T-helper 2 cell treated with Interferon-gamma antibody and Interleukin-4, amounts not matched to agents 5 μg/mL and 100 μg/mL, for 36 hours (primary cell): ENCODE measurements around the gene MRGPRD.
"Not testable (repeated sequence)": the region's sequence is repeated elsewhere in the genome, so short reads cannot be mapped to it uniquely, and the experiment has no call there.

Source experiments
- DNase-seq: peaks from one replicate; pipeline ENCODE4 v3.0.0; 2021; ENCODE audit warnings: low spot score
- H3K27ac Mint-ChIP-seq: one replicate; pipeline ENCODE4 v1.8.0; 2021; ENCODE audit warnings: mild to moderate bottlenecking, mixed read lengths
- H3K27me3 Mint-ChIP-seq: one replicate; pipeline ENCODE4 v1.8.0; 2021; ENCODE audit warnings: low read depth, mixed read lengths
- H3K36me3 Mint-ChIP-seq: one replicate; pipeline ENCODE4 v1.8.0; 2021; ENCODE audit warnings: low read depth, mixed read lengths
- H3K4me1 Mint-ChIP-seq: one replicate; pipeline ENCODE4 v1.8.0; 2021; ENCODE audit warnings: low read depth, mixed read lengths
- H3K4me3 Mint-ChIP-seq: one replicate; pipeline ENCODE4 v1.8.0; 2022; ENCODE audit warnings: mild to moderate bottlenecking, moderate library complexity, mixed read lengths
- H3K9me3 Mint-ChIP-seq: one replicate; pipeline ENCODE4 v1.8.0; 2021; ENCODE audit warnings: mixed read lengths

The MRGPRD gene

DNA sequence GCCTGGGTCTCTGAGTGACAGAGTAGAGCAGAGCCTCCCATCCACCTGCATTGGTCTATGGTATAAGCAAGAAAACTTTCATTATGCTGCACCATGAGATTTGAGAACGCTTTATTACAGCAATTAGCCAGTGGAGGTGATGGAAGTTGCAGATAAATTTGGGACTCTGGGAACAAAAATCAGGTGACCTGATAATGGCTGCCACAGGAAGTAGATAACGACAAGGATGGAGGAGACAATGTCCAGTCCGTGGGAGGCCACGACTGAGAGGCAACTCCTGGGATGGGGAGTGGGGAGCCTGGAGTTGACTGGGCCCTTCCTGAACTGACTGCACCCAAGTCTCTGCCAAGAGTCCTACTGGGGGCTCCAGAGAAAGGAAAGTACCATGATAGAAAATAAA is 4.7 kb downstream of the MRGPRD start:
- DNase-seq: no peak
- Mint-ChIP-seq H3K4me1 (peaks cover 2% of the 10 kb centered on the region), H3K4me3 (no peak overlapping the region), H3K36me3 (peaks cover 3% of the 10 kb centered on the region), H3K9me3 (no peaks in the 10 kb centered on the region), H3K27me3 (peaks cover 7% of the 10 kb centered on the region), H3K27ac (no peak overlapping the region)

DNA sequence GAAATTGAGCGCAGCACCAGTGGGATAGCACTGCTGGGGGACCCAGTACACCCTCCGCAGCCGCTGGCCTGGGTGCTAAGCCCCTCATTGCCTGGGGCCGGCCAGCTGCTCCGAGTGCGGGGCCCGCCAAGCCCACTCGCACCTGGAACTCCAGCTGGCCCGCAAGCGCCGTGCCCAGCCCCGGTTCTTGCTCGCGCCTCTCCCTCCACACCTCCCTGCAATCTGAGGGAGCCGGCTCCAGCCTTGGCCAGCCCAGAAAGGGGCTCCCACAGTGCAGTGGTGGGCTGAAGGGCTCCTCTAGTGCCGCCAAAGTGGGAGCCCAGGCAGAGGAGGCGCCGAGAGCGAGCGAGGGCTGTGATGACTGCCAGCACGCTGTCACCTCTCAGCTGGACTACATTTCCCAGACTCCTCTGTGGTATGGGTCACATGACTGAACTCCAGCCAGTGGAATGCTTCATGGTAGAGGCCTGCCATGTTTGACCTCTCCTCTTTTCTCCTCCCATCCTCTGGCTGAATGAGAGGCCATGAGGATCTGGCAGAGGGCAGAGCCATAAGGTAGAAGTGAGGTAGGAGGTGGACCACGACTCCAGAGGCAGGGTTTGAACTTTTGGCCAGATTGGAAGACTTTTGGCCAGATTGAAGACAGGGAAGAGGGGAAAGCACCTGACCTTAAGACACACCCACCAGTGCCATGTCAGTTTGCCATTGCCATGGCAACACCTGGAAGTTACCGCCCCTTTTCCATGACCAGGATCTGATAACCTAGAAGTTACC is 6.2 kb downstream of the MRGPRD start:
- Mint-ChIP-seq H3K4me3 (no peak overlapping the region), H3K27me3 (peaks cover 7% of the 10 kb centered on the region), H3K36me3 (peaks cover 3% of the 10 kb centered on the region), H3K9me3 (no peaks in the 10 kb centered on the region), H3K4me1 (peaks cover 2% of the 10 kb centered on the region), H3K27ac (peak overlapping the region; percentile 88)
- DNase-seq: no peak

DNA sequence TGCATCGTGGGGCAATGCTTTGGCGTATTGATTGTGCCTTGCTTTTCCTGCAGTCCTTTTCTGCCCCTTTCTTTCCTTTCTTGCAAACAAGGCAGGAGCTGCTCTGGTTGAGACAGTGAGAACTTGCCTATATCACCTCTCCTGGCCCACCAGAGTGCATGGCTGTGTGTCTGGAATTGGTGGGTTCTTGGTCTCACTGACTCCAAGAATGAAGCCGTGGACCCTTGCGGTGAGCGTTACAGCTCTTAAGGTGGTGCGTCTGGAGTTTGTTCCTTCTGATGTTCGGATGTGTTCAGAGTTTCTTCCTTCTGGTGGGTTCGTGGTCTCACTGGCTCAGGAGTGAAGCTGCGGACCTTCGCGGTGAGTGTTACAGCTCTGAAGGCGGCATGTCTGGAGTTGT is 7.1 kb downstream of the MRGPRD start:
- H3K27me3 Mint-ChIP-seq, H3K4me3 Mint-ChIP-seq, H3K36me3 Mint-ChIP-seq, DNase-seq, H3K27ac Mint-ChIP-seq, H3K9me3 Mint-ChIP-seq, H3K4me1 Mint-ChIP-seq: not testable (repeated sequence)

DNA sequence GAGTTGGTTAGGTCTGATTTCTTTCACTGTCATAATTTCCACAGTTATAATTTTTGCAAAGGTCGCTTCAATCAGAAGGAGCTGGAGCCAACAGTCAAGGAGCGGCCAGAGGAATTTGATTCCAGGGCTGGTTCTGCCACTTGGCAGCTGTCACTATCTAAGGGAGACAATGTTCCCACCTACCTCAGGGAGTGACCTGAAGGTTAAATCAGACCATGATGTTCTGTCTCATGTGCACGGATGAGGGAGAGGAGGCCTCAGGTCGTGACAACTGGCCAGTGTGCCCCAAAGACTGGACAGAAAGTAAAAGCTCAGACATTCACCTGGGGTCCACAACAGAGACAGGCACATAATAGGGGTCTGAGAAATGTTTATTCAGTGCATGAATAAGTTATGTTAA is 7.6 kb downstream of the MRGPRD start:
- H3K27ac Mint-ChIP-seq: no peak overlapping the region
- H3K4me3 Mint-ChIP-seq: no peak overlapping the region
- peaks cover 2% of the 10 kb centered on the region for H3K4me1 Mint-ChIP-seq
- H3K9me3 Mint-ChIP-seq: no peaks in the 10 kb centered on the region
- H3K36me3 Mint-ChIP-seq: peaks cover 3% of the 10 kb centered on the region
- H3K27me3 Mint-ChIP-seq: peaks cover 7% of the 10 kb centered on the region
- DNase-seq: no peak

DNA sequence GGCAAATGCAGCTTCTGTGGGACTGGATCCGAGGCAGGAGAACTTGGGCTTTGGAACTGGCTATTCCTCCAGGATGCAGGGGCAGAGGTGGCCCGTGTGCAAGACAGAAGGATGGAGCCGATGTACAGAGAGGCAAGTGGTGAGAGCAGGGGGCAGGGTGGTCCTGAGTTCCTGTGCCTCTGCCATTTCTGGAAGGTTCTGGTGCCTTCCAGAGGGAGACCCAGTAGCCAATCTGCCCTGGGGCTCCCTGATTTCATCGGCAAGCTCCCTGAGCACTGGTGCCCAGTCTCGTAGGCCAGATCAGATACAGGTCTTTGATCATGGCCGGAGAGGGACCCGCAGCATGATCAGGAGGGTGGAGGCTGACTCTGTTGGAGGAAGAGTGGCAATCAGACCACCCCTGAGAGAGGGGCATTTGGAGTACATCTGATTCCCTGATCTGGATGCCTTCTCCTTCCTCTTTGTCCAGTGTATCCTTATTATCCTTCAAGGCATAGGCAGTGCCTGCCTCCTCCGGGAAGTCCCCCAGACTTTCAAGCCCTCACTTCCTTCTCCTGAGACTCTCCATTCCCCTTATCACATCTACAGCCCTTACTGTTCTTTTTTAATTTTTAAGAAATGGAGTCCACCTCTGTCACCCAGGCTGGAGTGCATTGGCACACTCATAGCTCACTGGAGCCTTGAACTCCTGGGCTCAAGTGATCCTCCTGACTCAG is 9.7 kb downstream of the MRGPRD start:
- Mint-ChIP-seq H3K4me1 (peaks cover 11% of the 10 kb centered on the region), H3K27me3 (peaks cover 3% of the 10 kb centered on the region)
- no peak for DNase-seq

DNA sequence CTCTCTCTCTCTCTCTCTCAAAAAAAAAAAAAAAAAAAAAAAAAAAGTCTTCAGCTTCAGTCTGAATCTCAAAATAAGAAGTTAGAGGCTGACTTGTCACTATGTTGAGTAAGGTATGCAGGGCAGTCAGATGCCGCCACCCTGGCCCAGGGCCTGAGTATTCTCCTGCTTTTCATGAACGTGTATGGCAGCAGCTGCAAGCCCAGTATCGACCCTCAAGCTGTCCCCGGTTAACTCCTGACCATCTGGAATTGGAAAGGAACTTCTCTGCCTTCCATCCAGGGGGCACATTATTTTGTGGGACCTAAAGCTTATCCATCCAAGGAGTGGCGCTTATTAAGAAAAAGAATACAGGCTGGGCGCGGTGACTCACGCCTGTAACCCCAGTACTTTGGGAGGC is 11.4 kb downstream of the MRGPRD start:
- no peak for DNase-seq
- H3K4me1 Mint-ChIP-seq: peaks cover 23% of the 10 kb centered on the region
- no peaks in the 10 kb centered on the region for H3K9me3 Mint-ChIP-seq
- H3K36me3 Mint-ChIP-seq: peaks cover 3% of the 10 kb centered on the region
- H3K4me3 Mint-ChIP-seq: no peak overlapping the region
- H3K27me3 Mint-ChIP-seq: peaks cover 3% of the 10 kb centered on the region
- H3K27ac Mint-ChIP-seq: no peak overlapping the region

More for the DNA sequence above, 9.7 kb downstream of the MRGPRD start:
- no peak overlapping the region for H3K27ac Mint-ChIP-seq
- H3K36me3 Mint-ChIP-seq: peaks cover 3% of the 10 kb centered on the region
- no peaks in the 10 kb centered on the region for H3K9me3 Mint-ChIP-seq
- no peak overlapping the region for H3K4me3 Mint-ChIP-seq

DNA sequence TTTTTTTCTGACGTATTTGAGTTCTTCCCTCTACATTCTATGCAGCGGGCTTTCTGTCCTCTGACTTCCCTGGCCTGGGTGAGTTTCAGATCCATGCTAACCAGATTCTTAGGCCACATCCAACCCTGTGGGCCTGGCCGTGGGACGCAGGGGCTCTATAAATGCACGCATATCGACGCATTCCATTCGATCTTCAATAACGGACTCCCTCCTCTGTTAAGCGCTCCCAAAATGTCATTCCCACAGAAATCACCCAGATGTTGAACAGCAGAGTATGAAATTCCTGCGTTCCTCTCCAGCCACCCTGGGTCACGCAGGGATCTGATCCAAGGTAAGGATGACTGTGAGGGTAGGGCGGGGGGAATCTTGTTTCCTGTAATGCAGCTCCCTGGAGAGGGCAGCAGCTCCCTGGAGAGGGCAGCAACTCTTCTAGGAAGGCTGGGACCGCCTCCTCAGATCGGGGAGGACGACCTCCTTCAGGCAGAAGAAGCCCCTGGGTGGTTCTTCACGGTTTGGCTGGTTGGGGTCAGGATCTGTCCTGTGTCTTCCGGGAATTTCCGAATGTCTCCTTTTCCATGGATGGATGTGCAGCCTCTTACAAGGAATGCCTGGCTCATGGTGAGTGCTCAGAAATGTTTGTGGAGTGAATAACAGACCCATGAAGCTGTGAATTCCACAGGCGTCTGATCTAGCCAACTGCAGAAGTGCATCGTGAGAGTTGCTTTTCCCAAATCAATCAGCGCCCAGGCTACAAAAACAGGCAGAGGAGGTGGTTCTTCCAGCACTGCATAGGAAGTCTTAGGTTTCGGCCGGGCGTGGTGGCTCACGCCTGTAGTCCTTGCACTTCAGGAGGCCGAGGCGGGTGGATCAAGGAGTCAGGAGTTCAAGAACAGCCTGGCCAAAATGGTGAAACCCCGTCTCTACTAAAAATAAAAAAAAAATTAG is 12.2 kb downstream of the MRGPRD start:
- no peaks in the 10 kb centered on the region for H3K9me3 Mint-ChIP-seq
- H3K4me3 Mint-ChIP-seq: no peak overlapping the region
- peaks cover 6% of the 10 kb centered on the region for H3K36me3 Mint-ChIP-seq

DNA sequence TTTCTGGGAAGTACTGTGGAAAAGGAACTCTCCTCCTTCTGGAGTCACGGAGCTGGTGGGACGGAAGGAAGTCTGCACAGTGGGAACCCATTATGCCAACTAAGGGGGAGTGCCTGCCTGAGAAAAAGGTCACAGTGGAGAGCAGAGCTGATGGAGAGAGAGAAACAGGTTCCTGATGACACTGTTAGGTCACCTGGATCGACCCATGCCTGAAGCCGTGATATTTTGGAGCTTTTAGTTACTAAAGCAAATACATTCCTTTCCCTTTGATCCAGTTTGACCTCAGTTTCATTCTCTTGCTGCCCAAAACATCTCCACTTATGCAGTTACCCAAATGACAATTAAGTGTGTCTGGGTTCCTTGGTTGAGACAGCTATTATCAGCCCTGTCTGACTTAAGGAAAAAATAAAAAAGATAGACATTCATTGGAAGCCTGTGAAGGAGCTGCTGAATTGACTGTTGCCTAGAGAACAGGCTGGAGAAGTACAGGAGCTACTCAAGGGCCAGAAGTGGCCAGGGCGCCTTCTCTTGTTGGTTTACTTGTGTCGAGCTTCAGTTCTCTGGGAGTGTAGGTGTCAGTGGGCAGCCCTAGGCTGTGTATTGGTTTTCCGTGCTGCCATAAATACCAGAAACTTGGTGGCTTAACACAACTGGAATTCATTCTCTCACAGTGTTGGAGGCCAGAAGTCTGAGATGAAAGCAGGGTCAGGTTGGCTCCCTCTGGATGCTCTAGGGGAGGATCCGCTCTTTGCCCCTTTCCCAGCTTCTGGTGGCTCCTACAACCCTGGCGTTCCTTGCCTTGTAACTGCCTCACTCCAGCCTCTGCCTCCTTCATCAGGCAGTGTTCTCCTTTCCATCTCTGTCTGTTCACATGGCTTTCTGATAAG is 13.6 kb downstream of the MRGPRD start:
- DNase-seq: no peak
- H3K27ac Mint-ChIP-seq: no peak overlapping the region
- peaks cover 11% of the 10 kb centered on the region for H3K36me3 Mint-ChIP-seq
- peaks cover 3% of the 10 kb centered on the region for H3K27me3 Mint-ChIP-seq
- no peak overlapping the region for H3K4me3 Mint-ChIP-seq
- H3K4me1 Mint-ChIP-seq: peaks cover 33% of the 10 kb centered on the region
- no peaks in the 10 kb centered on the region for H3K9me3 Mint-ChIP-seq

More for the DNA sequence above, 12.2 kb downstream of the MRGPRD start:
- Mint-ChIP-seq H3K27ac (no peak overlapping the region), H3K4me1 (peaks cover 26% of the 10 kb centered on the region), H3K27me3 (peaks cover 3% of the 10 kb centered on the region)
- no peak for DNase-seq

DNA sequence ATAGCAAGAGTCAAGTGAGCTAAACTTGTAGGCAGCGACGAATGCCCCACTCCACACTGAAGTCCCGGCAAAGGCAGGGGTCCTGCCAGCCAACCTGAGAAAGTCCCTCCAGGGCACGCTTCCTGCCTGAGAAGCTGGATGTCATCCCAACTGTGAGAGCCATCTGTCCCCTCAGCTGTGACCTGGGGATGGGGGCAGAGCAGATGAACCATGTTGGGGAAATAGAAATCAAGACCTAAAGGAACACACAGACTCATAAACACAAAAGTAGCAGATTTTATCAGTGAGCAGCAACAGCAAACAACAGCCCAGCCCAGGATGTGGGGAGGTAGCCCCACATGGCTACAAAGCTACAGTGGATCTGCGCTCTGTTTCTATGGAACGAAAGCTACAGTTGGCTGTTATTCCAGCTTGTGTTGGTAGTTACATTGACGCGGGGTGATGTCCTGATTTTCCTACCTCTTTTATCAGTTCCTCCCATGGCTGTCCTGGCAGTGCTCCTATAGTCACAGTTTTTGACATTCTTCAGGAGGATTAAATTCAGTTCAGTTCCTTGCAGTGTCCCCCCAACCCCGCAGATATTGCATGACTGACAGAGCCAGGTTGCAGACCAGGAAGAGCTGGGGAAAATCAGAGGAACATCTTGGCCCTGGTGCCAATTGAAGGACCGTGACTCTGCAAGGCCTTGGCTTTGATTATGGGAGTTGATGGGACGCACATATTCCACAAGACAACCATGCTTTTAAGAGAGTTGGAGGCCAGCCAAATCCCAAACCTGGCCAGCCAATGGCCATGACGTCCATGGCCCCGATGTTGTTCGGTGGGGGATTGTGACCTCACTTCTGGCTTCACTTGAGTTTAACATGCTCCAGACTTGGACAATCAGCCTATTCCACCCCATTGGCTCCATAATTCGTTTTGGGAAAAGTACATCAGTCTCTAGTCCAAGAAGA is 14.6 kb downstream of the MRGPRD start:
- Mint-ChIP-seq H3K36me3 (peaks cover 11% of the 10 kb centered on the region), H3K9me3 (no peaks in the 10 kb centered on the region), H3K4me1 (peaks cover 33% of the 10 kb centered on the region), H3K27me3 (no peaks in the 10 kb centered on the region), H3K27ac (peak overlapping the region; percentile 88), H3K4me3 (peak overlapping the region; percentile 70)
- DNase-seq: no peak

DNA sequence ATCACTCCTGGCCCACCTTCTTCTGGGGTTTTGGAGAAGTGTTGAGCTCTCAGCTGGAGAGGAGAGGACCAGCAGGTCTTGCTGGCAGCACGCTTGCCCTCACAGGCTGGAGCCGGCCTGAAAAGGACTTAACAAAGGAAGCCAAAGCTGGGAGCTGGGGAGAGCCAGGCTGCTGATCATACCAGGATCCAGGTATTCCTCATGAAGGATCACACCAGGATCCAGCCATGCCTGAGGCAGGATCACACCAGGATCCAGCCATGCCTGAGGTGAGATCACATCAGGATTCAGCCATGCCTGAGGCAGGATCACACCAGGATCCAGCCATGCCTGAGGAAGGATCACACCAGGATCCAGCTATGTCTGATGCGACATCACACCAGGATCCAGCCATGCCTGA is 17.0 kb downstream of the MRGPRD start:
- H3K4me1 Mint-ChIP-seq: peaks cover 33% of the 10 kb centered on the region
- no peak for DNase-seq
- peak overlapping the region; percentile 82 for H3K27ac Mint-ChIP-seq
- no peaks in the 10 kb centered on the region for H3K27me3 Mint-ChIP-seq
- no peaks in the 10 kb centered on the region for H3K9me3 Mint-ChIP-seq
- peak overlapping the region; percentile 26 for H3K4me3 Mint-ChIP-seq
- peaks cover 11% of the 10 kb centered on the region for H3K36me3 Mint-ChIP-seq

DNA sequence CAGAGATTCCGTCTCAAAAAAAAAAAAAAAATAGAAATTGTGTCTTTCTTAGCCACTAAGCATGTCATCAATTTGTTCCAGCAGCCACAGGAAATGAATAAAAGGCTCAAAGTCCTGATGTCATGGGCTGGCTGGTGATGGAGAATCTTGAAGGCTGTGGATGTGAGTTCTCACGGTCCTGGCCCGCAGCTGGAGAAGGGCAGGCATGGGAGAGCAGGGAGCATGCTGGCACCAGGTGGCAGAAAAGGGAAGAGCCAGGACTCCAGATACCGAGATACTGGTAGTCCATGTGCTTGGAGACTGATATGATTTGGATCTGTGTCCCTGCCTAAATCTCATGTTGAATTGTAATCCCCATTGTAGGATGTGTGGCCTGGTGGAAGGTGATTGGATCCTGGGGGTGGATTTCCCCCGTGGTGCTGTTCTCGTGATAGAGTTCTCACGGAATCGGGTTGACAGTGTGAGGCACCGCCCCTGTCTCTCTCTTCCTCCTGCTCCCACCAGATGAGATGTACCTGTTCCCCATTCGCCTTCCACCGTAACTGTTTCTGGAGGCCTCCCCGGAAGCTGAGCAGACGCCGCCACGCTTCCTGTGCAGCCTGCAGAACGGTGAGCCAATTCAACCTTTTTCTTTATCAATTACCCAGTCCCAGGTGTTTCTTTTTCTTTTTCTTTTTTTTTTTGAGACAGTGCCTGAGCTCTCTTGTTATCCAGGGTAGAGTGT is 18.1 kb downstream of the MRGPRD start:
- Mint-ChIP-seq H3K36me3 (peaks cover 11% of the 10 kb centered on the region), H3K27me3 (no peaks in the 10 kb centered on the region), H3K9me3 (no peaks in the 10 kb centered on the region), H3K27ac (peak overlapping the region; percentile 82), H3K4me1 (peaks cover 33% of the 10 kb centered on the region), H3K4me3 (peak overlapping the region; percentile 69)
- no peak for DNase-seq

DNA sequence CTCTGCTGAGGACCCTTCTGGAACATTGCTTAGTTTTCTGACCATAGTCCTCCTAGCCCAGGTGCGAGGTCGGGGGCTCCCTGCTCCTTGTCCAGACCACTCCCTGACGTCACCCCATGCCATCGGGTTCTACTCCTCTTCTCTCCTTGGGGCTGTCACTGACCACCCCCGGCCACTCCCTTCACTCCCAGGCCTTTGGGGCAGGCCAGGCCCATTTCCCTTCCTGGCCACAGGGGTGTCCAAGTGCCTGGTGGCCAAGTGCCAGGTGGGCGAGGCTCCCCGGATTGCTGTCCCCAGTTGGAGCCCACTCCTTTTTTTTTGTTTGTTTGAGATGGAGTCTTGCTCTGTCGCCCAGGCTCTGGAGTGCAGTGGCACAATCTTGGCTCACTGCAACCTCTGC is 19.5 kb downstream of the MRGPRD start:
- no peaks in the 10 kb centered on the region for H3K27me3 Mint-ChIP-seq
- no peak overlapping the region for H3K4me3 Mint-ChIP-seq
- peaks cover 11% of the 10 kb centered on the region for H3K36me3 Mint-ChIP-seq
- no peaks in the 10 kb centered on the region for H3K9me3 Mint-ChIP-seq
- DNase-seq: no peak
- peaks cover 25% of the 10 kb centered on the region for H3K4me1 Mint-ChIP-seq
- no peak overlapping the region for H3K27ac Mint-ChIP-seq
